ENCODE measurements around the gene ARHGEF39. TPM values are rescaled to one million over a fixed set of nuclear protein-coding genes. Genes with fewer than 3 reads are reported as not detected.
"Not testable (repeated sequence)": the region's sequence is repeated elsewhere in the genome, so short reads cannot be mapped to it uniquely, and the experiment has no call there.

ARHGEF39 gene
- polyA plus RNA-seq, 3 donors, result 9.3 to 11.5 (median 10.0) TPM

DNA sequence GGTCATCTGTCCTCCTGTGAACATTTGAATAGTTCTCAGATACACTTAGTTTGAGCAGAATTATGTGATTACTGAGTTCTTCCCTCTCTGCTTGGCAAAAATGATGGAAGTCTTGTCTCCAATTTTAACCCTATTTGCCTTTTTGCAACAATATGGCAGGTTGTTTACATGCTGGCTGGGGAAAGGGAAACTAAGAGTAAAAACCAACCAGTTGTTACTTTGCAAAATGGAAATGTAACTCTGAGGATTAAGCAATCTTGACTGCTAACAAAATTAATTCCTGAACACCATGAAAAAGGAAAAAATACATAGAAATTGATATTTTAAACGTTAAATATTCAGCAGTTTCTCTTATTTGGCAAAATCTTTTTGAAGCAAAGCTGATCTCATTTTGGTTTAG is 25.4 kb downstream of the ARHGEF39 start:
- no peak for DNase-seq (ENCODE audit: extremely low read depth in 1 of 11, low read depth in 9 of 11, low spot score in 4 of 11)

GRCh38 chr9:35639225-35639624 is 25.8 kb downstream of the ARHGEF39 start:
- DNase-seq (ENCODE audit: extremely low read depth in 1 of 11, low read depth in 9 of 11, low spot score in 4 of 11), result not testable (repeated sequence)

- DNase-seq (ENCODE audit: extremely low read depth in 1 of 11, low read depth in 9 of 11, low spot score in 4 of 11), result not testable (repeated sequence)
These were observed 26.2 kb downstream of the ARHGEF39 start for GRCh38 chr9:35638751-35639150.

DNA sequence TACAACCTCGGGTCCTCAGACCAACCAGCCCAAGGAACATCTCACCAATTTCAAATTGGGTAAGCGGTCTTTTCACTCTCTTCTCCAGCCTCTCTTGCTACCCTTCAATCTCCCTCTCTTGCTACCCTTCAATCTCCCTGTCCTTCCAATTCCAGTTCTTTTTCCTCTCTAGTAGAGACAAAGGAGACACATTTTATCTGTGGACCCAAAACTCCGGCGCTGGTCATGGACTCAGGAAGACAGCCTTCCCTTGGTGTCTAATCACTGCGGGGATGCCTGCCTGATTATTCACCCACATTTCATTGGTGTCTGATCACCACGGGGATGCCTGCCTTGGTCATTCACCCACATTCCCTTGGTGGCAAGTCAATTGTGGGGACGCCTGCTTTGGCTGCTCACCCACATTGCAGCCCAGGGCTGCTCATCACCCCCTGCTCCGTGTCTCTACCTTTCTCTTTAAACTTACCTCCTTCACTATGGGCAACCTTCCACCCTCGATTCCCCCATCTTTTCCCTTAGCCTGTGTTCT is 27.5 kb downstream of the ARHGEF39 start:
- DNase-seq (ENCODE audit: extremely low read depth in 1 of 11, low read depth in 9 of 11, low spot score in 4 of 11), result not testable (repeated sequence)

- not testable (repeated sequence) for DNase-seq (ENCODE audit: extremely low read depth in 1 of 11, low read depth in 9 of 11, low spot score in 4 of 11)
These were observed 28.1 kb downstream of the ARHGEF39 start for GRCh38 chr9:35636877-35637246.

GRCh38 chr9:35636135-35636876 is 28.7 kb downstream of the ARHGEF39 start:
- no peak for DNase-seq (ENCODE audit: extremely low read depth in 1 of 11, low read depth in 9 of 11, low spot score in 4 of 11)

- no peak for DNase-seq (ENCODE audit: extremely low read depth in 1 of 11, low read depth in 9 of 11, low spot score in 4 of 11)
These were observed 29.3 kb downstream of the ARHGEF39 start for GRCh38 chr9:35635730-35636129.

- no peak for DNase-seq (ENCODE audit: extremely low read depth in 1 of 11, low read depth in 9 of 11, low spot score in 4 of 11)
These were observed 35.4 kb downstream of the ARHGEF39 start for GRCh38 chr9:35629597-35629996.

DNA sequence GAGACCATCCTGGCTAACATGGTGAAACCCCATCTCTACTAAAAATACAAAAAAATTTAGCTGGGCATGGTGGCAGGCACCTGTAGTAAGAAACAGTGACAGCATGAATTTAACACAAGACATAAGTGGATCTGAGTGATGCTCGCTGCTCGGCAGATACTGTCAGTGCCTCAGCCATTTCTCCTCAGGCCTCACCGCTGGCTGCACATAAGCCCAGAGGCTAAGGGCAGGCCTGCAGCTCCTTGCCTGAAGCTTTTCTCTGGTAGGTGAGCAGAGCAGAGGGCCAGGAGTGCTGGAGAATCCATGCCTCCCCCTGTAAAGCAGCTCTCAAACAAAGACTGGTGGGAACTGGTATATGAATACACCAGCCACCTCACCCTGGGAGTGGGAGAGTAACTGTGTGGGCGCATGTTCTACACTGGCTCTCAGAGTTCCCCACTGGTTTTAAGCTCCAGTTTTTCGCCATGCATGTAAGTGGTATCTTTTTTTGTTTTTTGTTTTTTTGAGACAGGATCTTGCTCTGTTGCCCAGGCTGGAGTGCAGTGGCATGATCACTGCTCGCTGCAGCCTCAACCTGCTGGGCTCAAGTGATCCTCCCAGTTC is 36.5 kb downstream of the ARHGEF39 start:
- DNase-seq (ENCODE audit: extremely low read depth in 1 of 11, low read depth in 9 of 11, low spot score in 4 of 11), result no peak

DNA sequence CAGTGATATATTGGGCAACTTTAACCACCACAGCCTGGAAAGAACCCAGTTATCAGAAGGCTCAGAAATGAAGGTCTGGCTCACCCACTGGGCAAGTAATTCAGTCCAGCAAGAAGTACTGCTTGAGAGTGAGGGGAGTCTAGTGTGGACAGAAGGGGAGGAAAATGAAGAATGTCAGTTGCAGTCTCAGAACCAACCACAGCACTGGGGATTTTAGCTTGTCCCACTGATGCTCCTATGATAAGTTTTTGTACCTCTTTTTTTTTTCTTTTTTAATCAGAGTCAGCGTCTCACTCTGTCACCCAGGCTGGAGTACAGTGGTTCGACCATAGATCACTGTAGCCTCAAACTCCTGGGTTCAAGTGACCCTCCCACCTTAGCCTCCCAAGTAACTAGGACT is 37.4 kb downstream of the ARHGEF39 start:
- DNase-seq (ENCODE audit: extremely low read depth in 1 of 11, low read depth in 9 of 11, low spot score in 4 of 11), result no peak

DNA sequence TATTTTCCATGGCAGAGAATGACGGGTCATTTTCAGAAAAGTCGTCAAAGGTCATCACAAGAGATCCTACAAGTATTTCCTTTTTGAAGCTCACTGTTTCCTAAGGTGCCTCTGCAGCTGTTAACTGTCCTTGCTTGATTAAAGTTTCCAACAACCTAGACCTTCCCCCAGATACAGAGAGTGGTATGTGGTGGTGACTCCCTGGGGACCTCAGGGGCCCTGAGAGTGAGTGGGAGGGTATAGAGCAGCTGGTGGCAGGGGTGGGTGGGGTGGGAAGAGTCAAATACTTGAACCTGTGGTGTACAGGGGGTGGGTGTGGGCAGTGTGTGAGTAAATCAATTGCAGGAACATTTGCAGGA is 45.2 kb downstream of the ARHGEF39 start:
- no peak for DNase-seq (ENCODE audit: extremely low read depth in 1 of 11, low read depth in 9 of 11, low spot score in 4 of 11)

DNA sequence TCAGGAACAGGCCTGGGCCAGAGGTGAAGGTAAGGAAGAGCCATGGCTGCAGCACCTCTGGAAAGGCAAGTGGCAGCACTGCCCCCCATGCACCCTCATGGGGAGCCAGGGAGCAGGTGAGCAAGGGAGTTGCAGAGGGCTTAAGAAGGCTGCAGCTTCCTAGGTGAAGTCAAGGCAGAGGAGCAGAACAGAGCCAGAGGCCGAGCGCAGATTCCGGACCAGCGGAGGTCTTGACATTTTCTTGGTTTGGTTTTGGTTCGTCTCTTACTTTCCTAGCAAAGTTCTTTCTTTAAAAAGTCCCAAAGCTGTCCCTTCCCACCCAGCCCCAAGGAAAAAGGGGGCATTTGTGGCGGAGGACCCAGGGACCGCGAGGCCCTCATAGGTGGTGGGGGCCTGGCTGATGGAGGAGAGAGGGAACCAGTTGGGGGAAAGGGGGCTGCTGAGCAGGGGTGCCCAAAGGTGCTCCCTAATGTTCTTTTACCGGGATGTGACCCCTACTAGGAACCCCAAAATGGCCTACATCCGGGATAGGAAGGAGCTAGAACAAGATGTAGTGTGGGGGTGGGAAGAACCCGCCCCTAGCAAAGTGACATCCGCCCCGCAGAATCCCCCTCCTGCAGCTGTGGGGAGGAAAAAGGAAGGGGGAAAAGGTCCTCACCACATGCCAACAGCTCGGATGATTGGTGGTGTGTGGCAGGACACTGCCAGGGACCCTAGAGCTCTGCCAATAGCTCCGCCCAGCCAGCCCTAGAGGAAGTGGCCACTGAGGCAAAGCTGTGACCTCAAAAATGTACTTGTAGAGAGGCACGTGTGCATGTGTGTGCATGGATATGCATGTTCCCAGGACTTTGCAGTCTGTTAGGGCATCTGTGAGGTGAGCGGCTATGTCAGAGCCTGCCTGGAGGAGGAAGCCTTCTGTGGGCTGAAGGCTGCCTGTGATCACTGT is 45.9 kb downstream of the ARHGEF39 start:
- DNase-seq (ENCODE audit: extremely low read depth in 1 of 11, low read depth in 9 of 11, low spot score in 4 of 11), result no peak

DNA sequence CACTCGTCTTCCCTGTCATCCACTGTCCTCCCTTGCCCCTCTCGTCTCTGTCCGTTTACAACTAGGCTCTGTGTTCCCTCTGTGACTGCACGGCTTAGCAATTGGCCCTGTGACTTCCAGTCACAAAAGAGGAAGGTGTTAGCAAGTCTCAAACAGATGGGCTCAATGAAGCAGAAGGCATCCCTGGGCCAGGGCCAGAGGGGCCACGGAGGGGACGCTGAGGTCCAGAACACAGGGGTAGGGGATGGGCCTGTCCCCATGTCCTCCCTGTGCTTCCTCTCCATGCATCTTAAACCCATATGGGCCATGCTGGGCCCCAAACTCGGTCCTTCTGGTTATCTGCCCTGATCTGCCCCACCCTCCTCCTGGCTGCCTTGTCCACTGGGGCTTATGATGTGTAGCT is 46.7 kb downstream of the ARHGEF39 start, which contains the start of gene CD72:
Gene CD72 (minus strand): TSS at position 89 of the 403 bp plus-strand sequence. CDS start 110 bp downstream, outside the sequence.
- DNase-seq (ENCODE audit: extremely low read depth in 1 of 11, low read depth in 9 of 11, low spot score in 4 of 11), result no peak

DNA sequence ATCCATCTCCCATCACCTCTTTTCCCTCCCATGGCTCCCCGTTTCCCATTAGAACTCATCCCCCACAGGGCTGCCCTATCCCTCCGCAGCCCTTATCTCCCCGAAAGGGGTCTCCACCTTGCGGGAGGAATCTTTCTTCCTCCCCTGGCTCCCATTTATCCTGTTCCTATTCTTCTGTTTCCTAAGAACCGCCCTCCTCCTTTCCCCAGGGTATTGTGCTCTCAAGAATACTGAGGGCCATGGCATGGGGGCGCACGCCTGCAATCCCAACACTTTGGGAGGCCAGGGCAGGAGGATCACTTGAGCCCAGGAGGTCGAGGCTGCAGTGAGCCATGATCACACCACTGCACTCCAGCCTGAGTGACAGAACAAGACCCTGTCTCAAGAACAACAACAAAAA is 47.4 kb downstream of the ARHGEF39 start:
- DNase-seq (ENCODE audit: extremely low read depth in 1 of 11, low read depth in 9 of 11, low spot score in 4 of 11), result no peak

DNA sequence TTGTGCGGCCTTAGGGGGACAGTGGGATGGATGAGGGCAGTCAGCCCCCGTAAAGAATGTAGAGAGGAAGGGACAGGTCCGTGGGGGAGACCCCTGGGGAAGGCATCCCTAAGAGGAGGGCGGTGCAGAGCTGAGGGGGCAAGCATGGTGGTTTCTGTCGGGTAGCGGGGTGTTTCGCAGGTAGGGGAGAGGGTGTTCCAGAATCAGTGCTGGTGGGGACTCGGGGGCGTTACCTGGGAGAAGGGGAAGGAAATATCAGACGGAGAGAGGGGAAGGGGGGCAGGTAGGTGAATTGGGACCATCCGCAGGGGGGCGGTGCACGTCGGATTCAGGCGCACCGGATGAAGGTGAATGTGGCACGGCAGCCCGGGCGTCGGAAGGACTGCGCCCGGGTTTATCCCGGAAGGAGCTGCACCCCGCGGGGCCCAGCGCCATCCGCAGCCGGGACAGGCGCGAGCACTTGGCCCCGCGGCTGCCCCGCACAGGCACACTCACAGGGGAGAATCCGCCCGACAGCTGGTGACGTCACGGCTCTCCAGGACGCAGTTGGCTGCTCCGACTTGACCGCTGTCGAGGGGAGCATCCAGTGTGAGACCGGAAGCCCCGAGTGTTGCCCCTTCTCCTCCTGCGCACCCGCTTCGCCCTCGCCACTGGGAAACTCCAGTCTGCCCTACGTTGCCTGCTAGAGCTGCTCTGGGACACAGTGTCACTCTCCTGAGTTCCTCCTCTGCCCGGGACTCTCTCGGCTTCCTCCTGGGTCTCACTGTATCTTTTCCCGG is 48.1 kb downstream of the ARHGEF39 start:
- DNase-seq (ENCODE audit: extremely low read depth in 1 of 11, low read depth in 9 of 11, low spot score in 4 of 11), result peak in 5 of 11 donors; percentile 10 to 56 (median 52)

- DNase-seq (ENCODE audit: extremely low read depth in 1 of 11, low read depth in 9 of 11, low spot score in 4 of 11), result no peak
These were observed 48.9 kb downstream of the ARHGEF39 start for GRCh38 chr9:35615981-35616680.

DNA sequence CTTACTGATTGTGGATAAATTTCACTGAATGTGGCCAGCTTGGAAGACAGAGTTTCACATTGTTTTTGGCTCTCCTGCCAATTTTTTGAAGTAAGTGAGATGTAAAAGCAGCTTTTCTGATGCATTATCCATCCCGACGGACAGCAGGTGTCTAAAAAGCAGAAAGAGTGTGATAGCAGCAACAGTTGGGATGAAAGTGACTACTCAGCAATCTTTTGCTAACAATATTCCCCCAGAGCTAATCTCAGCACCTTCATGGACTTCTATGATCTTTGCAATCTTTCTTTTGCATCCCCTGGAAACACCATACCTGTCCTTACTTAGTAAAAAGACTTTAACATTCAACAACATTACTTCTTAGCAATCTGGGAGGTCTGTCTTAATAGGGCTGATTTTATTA is 52.2 kb downstream of the ARHGEF39 start:
- DNase-seq (ENCODE audit: extremely low read depth in 1 of 11, low read depth in 9 of 11, low spot score in 4 of 11), result no peak

- not testable (repeated sequence) for DNase-seq (ENCODE audit: extremely low read depth in 1 of 11, low read depth in 9 of 11, low spot score in 4 of 11)
These were observed 52.9 kb downstream of the ARHGEF39 start for GRCh38 chr9:35612066-35612465.
